HL-60 (cell line): ENCODE results near the gene PKDCC.

ENCODE experiments used
- DNase-seq, 2 experiments: peaks; one replicate each; pipeline ENCODE4 v3.0.0-alpha.2; 2010 to 2020; ENCODE audit warnings: low read depth in 1 of 2, low spot score in 1 of 2
- H3K27ac ChIP-seq: fragments of 250-450 bp; sonication (Bioruptor Pico); replicated peaks from 2 replicates; pipeline ENCODE4 v1.5.1; 2020; ENCODE audit warnings: mild to moderate bottlenecking, moderate library complexity
- H3K27me3 ChIP-seq: fragments of 250-450 bp; sonication (Bioruptor Pico); 2 replicates; pipeline ENCODE4 v1.5.1; 2021; ENCODE audit warnings: mild to moderate bottlenecking, moderate library complexity; ENCODE audit not compliant: insufficient read depth, poor library complexity, severe bottlenecking
- H3K4me3 ChIP-seq: replicated peaks from 2 replicates; pipeline ENCODE4 v1.5.1; 2011; ENCODE audit warnings: mild to moderate bottlenecking, control low read depth, low read length; ENCODE audit not compliant: insufficient read depth
- GABPA ChIP-seq: IDR thresholded peaks from 2 replicates; pipeline ENCODE4 v1.6.1; 2012; ENCODE audit warnings: low read depth
- POLR2AphosphoS5 ChIP-seq: IDR thresholded peaks from 2 replicates; pipeline ENCODE4 v1.6.1; 2012; ENCODE audit warnings: low read depth
- SPI1 ChIP-seq: IDR thresholded peaks from 2 replicates; pipeline ENCODE4 v1.6.1; 2012; ENCODE audit warnings: low read depth, mild to moderate bottlenecking, borderline replicate concordance
- TF ChIP-seq, protein P1 (sequence below): IDR thresholded peaks from one replicate; pipeline ENCODE4 v1.5.1; 2011; ENCODE audit warnings: low read length, control low read depth, inconsistent platforms; ENCODE audit not compliant: insufficient read depth
- TF ChIP-seq, protein P2 (sequence below): IDR thresholded peaks from 2 replicates; pipeline ENCODE4 v1.6.1; 2012; ENCODE audit warnings: low read depth; ENCODE audit not compliant: insufficient replicate concordance

The PKDCC gene

DNA sequence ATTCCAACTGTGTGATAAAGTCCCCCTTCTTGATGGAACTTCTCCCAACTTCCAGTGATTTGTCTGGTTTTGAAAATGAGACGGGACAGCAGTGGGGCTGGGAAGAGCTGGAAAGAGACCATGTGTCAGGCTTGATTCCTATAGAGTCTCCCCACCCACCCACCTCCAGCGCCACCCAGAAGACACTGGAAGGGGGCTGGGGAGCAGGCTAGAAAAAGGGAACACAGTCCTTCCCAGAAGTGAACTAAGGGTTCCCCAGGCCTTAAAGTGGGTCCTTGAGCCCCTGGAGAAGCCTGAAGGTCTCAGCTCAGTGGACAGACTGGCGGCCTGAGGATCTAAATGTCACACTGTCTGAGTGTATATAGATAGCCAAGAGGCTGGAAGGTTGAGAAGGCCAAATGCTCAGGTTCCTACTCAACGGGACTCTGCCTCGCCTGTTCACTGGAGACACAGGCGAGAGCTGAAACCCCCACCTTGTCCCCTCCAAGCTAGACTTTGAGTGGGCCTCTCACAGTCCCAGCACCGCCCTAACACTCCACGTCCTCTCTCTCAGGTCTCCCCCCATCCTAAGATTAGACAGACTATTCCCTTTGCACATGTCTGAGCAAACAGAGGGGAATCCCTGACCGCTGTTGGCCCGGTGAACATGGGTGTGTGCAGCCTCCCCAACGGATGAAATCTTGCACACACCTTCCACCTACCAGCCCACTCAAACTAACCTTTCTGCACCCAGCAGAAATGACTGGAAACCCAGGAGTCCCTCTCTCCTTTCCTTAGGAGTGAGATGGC, 1.6 kb downstream of the PKDCC start:
- H3K4me3 ChIP-seq, result no peak overlapping the region
- H3K27ac ChIP-seq, result no peak overlapping the region
- TF ChIP-seq, protein P1, sequence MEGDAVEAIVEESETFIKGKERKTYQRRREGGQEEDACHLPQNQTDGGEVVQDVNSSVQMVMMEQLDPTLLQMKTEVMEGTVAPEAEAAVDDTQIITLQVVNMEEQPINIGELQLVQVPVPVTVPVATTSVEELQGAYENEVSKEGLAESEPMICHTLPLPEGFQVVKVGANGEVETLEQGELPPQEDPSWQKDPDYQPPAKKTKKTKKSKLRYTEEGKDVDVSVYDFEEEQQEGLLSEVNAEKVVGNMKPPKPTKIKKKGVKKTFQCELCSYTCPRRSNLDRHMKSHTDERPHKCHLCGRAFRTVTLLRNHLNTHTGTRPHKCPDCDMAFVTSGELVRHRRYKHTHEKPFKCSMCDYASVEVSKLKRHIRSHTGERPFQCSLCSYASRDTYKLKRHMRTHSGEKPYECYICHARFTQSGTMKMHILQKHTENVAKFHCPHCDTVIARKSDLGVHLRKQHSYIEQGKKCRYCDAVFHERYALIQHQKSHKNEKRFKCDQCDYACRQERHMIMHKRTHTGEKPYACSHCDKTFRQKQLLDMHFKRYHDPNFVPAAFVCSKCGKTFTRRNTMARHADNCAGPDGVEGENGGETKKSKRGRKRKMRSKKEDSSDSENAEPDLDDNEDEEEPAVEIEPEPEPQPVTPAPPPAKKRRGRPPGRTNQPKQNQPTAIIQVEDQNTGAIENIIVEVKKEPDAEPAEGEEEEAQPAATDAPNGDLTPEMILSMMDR, result no peak

DNA sequence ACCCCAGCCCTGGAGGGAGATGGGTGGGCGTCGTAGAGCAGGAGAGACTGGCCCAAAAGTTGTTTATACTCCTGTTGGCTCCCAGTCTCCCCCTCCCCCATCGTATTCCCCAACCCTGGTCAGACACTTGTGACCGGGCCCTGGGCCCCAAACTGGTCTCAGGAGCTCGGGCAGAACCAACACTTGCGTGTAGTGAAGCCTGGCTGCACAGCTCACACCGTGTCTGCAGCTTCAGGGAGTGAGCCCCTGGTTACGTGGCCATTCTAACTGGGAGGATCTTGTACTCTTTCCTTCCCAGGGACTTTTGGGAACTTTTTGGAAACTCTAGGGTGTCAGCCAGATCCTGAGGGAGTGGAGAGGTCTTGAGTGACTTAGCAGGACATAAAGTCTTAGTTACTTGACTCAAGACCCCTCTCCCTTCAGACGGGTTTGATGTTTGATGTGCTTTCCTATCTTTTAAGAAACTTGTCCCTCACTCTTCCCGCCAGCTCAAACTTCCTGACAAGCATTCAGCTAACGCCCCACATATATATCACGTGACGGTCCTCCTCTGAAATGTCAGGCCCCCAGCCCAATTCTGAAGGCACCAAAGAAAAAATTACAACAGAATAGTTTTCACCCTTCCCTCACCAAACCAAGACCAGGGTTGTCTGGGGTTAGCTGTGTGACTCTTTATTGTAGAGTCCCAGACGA, 2.3 kb downstream of the PKDCC start:
- Histone ChIP-seq H3K4me3 (no peak overlapping the region), H3K27me3 (peaks cover 31% of the 10 kb centered on the region), H3K27ac (no peak overlapping the region)
- TF ChIP-seq SPI1 (no peak), POLR2AphosphoS5 (no peak), GABPA (no peak)
- TF ChIP-seq, protein P2, sequence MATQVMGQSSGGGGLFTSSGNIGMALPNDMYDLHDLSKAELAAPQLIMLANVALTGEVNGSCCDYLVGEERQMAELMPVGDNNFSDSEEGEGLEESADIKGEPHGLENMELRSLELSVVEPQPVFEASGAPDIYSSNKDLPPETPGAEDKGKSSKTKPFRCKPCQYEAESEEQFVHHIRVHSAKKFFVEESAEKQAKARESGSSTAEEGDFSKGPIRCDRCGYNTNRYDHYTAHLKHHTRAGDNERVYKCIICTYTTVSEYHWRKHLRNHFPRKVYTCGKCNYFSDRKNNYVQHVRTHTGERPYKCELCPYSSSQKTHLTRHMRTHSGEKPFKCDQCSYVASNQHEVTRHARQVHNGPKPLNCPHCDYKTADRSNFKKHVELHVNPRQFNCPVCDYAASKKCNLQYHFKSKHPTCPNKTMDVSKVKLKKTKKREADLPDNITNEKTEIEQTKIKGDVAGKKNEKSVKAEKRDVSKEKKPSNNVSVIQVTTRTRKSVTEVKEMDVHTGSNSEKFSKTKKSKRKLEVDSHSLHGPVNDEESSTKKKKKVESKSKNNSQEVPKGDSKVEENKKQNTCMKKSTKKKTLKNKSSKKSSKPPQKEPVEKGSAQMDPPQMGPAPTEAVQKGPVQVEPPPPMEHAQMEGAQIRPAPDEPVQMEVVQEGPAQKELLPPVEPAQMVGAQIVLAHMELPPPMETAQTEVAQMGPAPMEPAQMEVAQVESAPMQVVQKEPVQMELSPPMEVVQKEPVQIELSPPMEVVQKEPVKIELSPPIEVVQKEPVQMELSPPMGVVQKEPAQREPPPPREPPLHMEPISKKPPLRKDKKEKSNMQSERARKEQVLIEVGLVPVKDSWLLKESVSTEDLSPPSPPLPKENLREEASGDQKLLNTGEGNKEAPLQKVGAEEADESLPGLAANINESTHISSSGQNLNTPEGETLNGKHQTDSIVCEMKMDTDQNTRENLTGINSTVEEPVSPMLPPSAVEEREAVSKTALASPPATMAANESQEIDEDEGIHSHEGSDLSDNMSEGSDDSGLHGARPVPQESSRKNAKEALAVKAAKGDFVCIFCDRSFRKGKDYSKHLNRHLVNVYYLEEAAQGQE, result no peak
- TF ChIP-seq, protein P1, result no peak
- DNase-seq, result no peak

More for the DNA sequence above, 1.6 kb downstream of the PKDCC start:
- DNase-seq, result no peak
- H3K27me3 ChIP-seq, result peaks cover 35% of the 10 kb centered on the region

DNA sequence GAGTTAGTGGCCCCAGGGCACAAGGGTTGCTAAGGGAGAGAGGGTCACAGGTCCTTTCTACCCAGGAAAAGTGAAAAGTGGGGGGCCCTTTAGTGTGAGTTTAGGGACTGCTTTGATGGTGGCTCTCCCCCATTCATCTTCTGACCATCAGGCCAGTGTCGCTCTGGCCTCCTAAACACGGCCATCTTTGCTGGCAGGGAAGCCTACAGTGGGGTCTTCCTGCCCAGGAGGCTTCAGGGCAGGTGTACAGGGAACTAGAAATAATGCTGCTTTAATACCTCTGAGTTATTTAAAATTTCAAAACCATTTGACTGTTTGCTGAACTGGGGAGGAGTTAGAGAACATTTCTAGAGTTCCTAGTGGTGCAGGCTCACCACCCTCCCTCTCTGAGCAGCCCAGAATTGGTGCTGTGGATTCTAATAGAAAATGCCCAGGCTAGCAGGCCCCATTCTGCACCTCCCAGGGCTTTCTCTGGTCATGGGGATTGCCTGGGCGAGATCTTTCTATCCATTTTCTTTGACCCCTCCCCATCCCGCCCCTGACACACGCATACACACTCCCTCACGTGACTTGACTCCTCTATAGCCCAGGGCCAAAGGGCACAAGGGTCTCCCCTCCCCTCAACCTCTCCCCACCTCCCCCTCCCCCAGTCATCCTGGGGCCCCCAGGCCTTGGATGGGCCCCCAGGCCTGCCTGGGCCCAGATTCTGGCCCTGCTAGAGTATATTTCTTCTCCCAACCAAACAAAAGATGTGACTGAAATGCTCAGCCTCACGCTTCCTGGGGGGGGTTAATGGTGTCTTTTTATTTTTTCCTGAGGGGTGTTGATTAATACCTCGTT, 3.1 kb downstream of the PKDCC start:
- no peak for TF ChIP-seq POLR2AphosphoS5
- TF ChIP-seq, protein P1, result no peak
- TF ChIP-seq, protein P2, result no peak
- Histone ChIP-seq H3K27me3 (peaks cover 27% of the 10 kb centered on the region), H3K27ac (no peak overlapping the region), H3K4me3 (no peak overlapping the region)
- no peak for DNase-seq
